PFSK-1 (cell line): ENCODE results near the gene ATP10D.

Experiments
- FOXP2 ChIP-seq: optimal IDR thresholded peaks from 2 replicates; pipeline ENCODE3; 2011; ENCODE audit warnings: borderline replicate concordance, control low read depth, inconsistent platforms; ENCODE audit not compliant: insufficient read depth; ENCODE audit errors: extremely low read length, extremely low read depth
- POLR2AphosphoS5 ChIP-seq: IDR thresholded peaks from 2 replicates; pipeline ENCODE4 v1.6.1; 2012; ENCODE audit warnings: low read depth, mild to moderate bottlenecking, control low read depth, low read length, moderate library complexity
- REST ChIP-seq, 2 experiments: IDR thresholded peaks; 2 replicates each; pipeline versions ENCODE4 v1.6.1 to v1.8.0; 2011 to 2012; ENCODE audit warnings: low read depth in 2 of 2, low read length in 2 of 2, control low read depth in 1 of 2, inconsistent platforms in 1 of 2, mild to moderate bottlenecking in 1 of 2, moderate library complexity in 1 of 2; ENCODE audit not compliant: insufficient read depth in 1 of 2
- SIN3A ChIP-seq: IDR thresholded peaks from 2 replicates; pipeline ENCODE4 v1.6.1; 2012; ENCODE audit warnings: mild to moderate bottlenecking, low read length, moderate library complexity, borderline replicate concordance; ENCODE audit not compliant: insufficient read depth
- TAF1 ChIP-seq: IDR thresholded peaks from 2 replicates; pipeline ENCODE4 v1.6.1; 2012; ENCODE audit warnings: low read length, control low read depth, borderline replicate concordance; ENCODE audit not compliant: insufficient read depth

The ATP10D gene

GRCh38 chr4:47543331-47543730 lies 58.3 kb downstream of the ATP10D start:
- TF ChIP-seq TAF1 = no peak
- no peak for TF ChIP-seq REST (IDR thresholded peaks at IDR 0.05; ENCODE audit: insufficient read depth in 1 of 2, low read depth in 2 of 2, low read length in 2 of 2)
- no peak for TF ChIP-seq POLR2AphosphoS5
- no peak for TF ChIP-seq FOXP2
- TF ChIP-seq SIN3A = no peak

GRCh38 chr4:47550899-47551548 lies 65.9 kb downstream of the ATP10D start:
- no peak for TF ChIP-seq SIN3A

GRCh38 chr4:47551682-47552081 lies 66.6 kb downstream of the ATP10D start:
- TF ChIP-seq TAF1 (no peak), SIN3A (no peak), POLR2AphosphoS5 (no peak)

- TF ChIP-seq REST (IDR thresholded peaks at IDR 0.05; ENCODE audit: insufficient read depth in 1 of 2, low read depth in 2 of 2, low read length in 2 of 2) (no peak), TAF1 (no peak), SIN3A (no peak), FOXP2 (no peak), POLR2AphosphoS5 (no peak)
Observed at GRCh38 chr4:47553329-47554125, 68.5 kb downstream of the ATP10D start.

- TF ChIP-seq FOXP2 (no peak), TAF1 (no peak), SIN3A (no peak), POLR2AphosphoS5 (no peak), REST (IDR thresholded peaks at IDR 0.05; ENCODE audit: insufficient read depth in 1 of 2, low read depth in 2 of 2, low read length in 2 of 2) (no peak)
Observed at GRCh38 chr4:47557255-47557654, 72.2 kb downstream of the ATP10D start.

- no peak for TF ChIP-seq FOXP2
- TF ChIP-seq REST (IDR thresholded peaks at IDR 0.05; ENCODE audit: insufficient read depth in 1 of 2, low read depth in 2 of 2, low read length in 2 of 2) = no peak
- no peak for TF ChIP-seq SIN3A
- no peak for TF ChIP-seq POLR2AphosphoS5
Observed at GRCh38 chr4:47560682-47561081, 75.6 kb downstream of the ATP10D start.
